ENCODE measurements around the gene FMN2. TPM values are rescaled to one million over a fixed set of nuclear protein-coding genes. Genes with fewer than 3 reads are reported as not detected.
"Not testable (repeated sequence)": the region's sequence is repeated elsewhere in the genome, so short reads cannot be mapped to it uniquely, and the experiment has no call there.

The FMN2 gene
- total RNA-seq, 1 experiment from 2014 or later, result 4.6 TPM

DNA sequence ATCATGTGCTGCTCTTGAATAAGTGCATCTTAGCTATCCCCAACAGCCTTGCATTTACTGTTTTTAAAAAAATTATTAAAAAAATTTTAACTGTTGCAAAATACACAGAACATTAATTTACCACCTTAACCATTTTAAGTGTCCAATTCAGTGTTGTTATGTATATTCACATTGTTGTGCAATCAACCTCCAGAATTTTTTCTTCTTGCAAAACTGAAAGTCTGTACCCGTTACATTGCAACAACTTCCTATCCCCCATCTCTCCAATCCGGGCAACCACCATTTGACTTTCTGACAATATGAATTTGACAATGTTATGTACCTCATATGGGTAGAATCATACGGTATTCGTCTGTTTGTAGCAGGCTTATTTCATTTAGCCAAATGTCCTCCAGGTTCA is 83.1 kb downstream of the FMN2 start:
- Histone ChIP-seq H2AFZ (ENCODE audit: low read length) (no peak overlapping the region), H3K4me3 (ENCODE audit: low read length) (no peak overlapping the region), H3F3A (ENCODE audit: low read length, unreplicated experiment) (no peaks in the 10 kb centered on the region), H3K27ac (ENCODE audit: low read length) (no peak overlapping the region), H4K20me1 (ENCODE audit: low read length) (no peaks in the 10 kb centered on the region), H3K9me3 (ENCODE audit: low read length) (no peaks in the 10 kb centered on the region), H3K79me2 (ENCODE audit: low read length) (no peaks in the 10 kb centered on the region), H3K4me2 (ENCODE audit: low read length) (no peak overlapping the region), H3K4me1 (ENCODE audit: insufficient read depth, low read length) (no peaks in the 10 kb centered on the region), H3K36me3 (ENCODE audit: low read depth, low read length) (no peaks in the 10 kb centered on the region), H3K9me2 (replicated peaks; ENCODE audit: low read length) (no peaks in the 10 kb centered on the region), H3K9ac (ENCODE audit: low read length) (no peak overlapping the region), H3K27me3 (ENCODE audit: low read length) (no peaks in the 10 kb centered on the region)
- no peak for ATAC-seq
- ChIA-PET POLR2A (ENCODE audit: unreplicated experiment) (no interaction called here), CTCF (no interaction called here)
- no peak for TF ChIP-seq EZH2phosphoT487 (IDR thresholded peaks at IDR 0.05; ENCODE audit: borderline replicate concordance, low read length)
- TF ChIP-seq, protein P1, sequence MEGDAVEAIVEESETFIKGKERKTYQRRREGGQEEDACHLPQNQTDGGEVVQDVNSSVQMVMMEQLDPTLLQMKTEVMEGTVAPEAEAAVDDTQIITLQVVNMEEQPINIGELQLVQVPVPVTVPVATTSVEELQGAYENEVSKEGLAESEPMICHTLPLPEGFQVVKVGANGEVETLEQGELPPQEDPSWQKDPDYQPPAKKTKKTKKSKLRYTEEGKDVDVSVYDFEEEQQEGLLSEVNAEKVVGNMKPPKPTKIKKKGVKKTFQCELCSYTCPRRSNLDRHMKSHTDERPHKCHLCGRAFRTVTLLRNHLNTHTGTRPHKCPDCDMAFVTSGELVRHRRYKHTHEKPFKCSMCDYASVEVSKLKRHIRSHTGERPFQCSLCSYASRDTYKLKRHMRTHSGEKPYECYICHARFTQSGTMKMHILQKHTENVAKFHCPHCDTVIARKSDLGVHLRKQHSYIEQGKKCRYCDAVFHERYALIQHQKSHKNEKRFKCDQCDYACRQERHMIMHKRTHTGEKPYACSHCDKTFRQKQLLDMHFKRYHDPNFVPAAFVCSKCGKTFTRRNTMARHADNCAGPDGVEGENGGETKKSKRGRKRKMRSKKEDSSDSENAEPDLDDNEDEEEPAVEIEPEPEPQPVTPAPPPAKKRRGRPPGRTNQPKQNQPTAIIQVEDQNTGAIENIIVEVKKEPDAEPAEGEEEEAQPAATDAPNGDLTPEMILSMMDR (conservative IDR thresholded peaks at IDR 0.05; ENCODE audit: low read depth, low read length), result no peak
- intact Hi-C loops (cut with micrococcal nuclease), result no loop called here
- BruUV-seq (replicated peaks), result no TSS peak
- DNase-seq, result no peak

DNA sequence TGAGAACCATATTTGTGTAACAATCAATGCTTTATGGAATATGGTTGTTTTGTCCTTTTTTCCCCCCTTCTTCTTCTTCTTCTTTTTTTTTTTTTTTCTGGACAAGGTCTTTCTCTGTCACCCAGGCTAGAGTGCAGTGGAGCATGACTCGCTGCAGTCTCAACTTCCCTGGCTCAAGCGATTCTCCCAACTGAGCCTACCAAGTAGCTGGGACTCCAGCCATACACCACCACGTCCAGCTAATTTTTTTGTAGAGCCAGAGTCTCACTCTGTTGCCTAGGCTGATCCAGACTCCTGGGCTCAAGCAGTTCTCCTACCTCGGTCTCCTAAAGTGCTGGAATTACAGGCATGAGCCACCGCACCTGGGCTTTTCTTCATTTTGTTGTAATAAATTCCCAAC is 86.7 kb downstream of the FMN2 start:
- H3K27me3 ChIP-seq (ENCODE audit: low read length), result no peaks in the 10 kb centered on the region
- H3K27ac ChIP-seq (ENCODE audit: low read length), result no peak overlapping the region
- H4K20me1 ChIP-seq (ENCODE audit: low read length), result no peaks in the 10 kb centered on the region
- POLR2A ChIA-PET (ENCODE audit: unreplicated experiment), result no interaction called here
- CTCF ChIA-PET, result no interaction called here
- no peaks in the 10 kb centered on the region for H3K79me2 ChIP-seq (ENCODE audit: low read length)
- no peak for DNase-seq
- BruUV-seq (replicated peaks), result no TSS peak
- peaks cover 3% of the 10 kb centered on the region; the same call in 1 of the 2 replicates for H3K36me3 ChIP-seq (ENCODE audit: low read depth, low read length)
- no peaks in the 10 kb centered on the region for H3K9me3 ChIP-seq (ENCODE audit: low read length)
- no peak overlapping the region for H3K4me3 ChIP-seq (ENCODE audit: low read length)
- TF ChIP-seq EZH2phosphoT487 (IDR thresholded peaks at IDR 0.05; ENCODE audit: borderline replicate concordance, low read length) (no peak), EZH2 (IDR thresholded peaks at IDR 0.05; ENCODE audit: low read length, unreplicated experiment) (no peak)
- TF ChIP-seq, protein P1 (conservative IDR thresholded peaks at IDR 0.05; ENCODE audit: low read depth, low read length), result no peak
- no peak for ATAC-seq
- no peaks in the 10 kb centered on the region for H3K9me2 ChIP-seq (replicated peaks; ENCODE audit: low read length)
- no peaks in the 10 kb centered on the region for H3K4me1 ChIP-seq (ENCODE audit: insufficient read depth, low read length)
- H2AFZ ChIP-seq (ENCODE audit: low read length), result no peak overlapping the region
- no peaks in the 10 kb centered on the region for H3F3A ChIP-seq (ENCODE audit: low read length, unreplicated experiment)
- H3K9ac ChIP-seq (ENCODE audit: low read length), result no peak overlapping the region
- no peak overlapping the region for H3K4me2 ChIP-seq (ENCODE audit: low read length)
- intact Hi-C loops (cut with micrococcal nuclease), result no loop called here

DNA sequence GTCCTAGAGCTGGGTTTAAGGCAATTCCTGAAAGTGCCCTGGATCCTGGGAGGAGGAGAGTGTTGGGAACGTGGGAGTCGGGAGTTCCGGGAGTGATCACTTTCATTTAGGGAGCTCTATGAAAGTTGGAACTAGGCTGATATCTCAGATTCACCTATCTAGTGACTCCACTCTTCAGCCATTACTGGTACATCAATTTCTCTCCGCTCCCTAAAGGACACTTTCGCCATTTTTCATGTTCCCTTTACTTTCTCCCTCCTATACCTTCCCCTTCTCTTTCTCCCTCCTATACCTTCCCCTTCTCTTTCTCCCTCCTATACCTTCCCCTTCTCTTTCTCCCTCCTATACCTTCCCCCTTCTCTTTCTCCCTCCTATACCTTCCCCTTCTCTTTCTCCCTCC is 93.0 kb downstream of the FMN2 start:
- H3K9me2 ChIP-seq (replicated peaks; ENCODE audit: low read length); intact Hi-C loops (cut with micrococcal nuclease); ATAC-seq; H3K4me2 ChIP-seq (ENCODE audit: low read length); BruUV-seq (replicated peaks); H3K9me3 ChIP-seq (ENCODE audit: low read length); H3K36me3 ChIP-seq (ENCODE audit: low read depth, low read length); H3F3A ChIP-seq (ENCODE audit: low read length, unreplicated experiment); H3K4me1 ChIP-seq (ENCODE audit: insufficient read depth, low read length); DNase-seq; H3K27me3 ChIP-seq (ENCODE audit: low read length); POLR2A ChIA-PET (ENCODE audit: unreplicated experiment); CTCF ChIA-PET; H3K79me2 ChIP-seq (ENCODE audit: low read length); H3K9ac ChIP-seq (ENCODE audit: low read length); H2AFZ ChIP-seq (ENCODE audit: low read length); H4K20me1 ChIP-seq (ENCODE audit: low read length); H3K27ac ChIP-seq (ENCODE audit: low read length); H3K4me3 ChIP-seq (ENCODE audit: low read length): not testable (repeated sequence)

Measured in PC-3 (cell line).